Forelimb muscle (tissue), 1 donor: ENCODE measurements around the gene MYLK. TPM values are rescaled to one million over a fixed set of nuclear protein-coding genes. Genes with fewer than 3 reads are reported as not detected.
A peak's percentile ranks its signal among the peaks of the same experiment; 100 is the strongest.
"Not testable (repeated sequence)": the region's sequence is repeated elsewhere in the genome, so short reads cannot be mapped to it uniquely, and the experiment has no call there.

Source experiments
- DNase-seq: peaks from one replicate; pipeline ENCODE4 v3.0.0-alpha.2; 2013; ENCODE audit warnings: low read depth
- polyA plus RNA-seq: library from polyadenylated mRNA; unstranded; fragments of 120-200 nt; gene quantifications from one replicate; pipeline ENCODE4 v1.2.1, GENCODE V29; 2013; ENCODE audit not compliant: insufficient read length

Gene MYLK
- polyA plus RNA-seq, 1 donor, result 22.3 TPM

DNA sequence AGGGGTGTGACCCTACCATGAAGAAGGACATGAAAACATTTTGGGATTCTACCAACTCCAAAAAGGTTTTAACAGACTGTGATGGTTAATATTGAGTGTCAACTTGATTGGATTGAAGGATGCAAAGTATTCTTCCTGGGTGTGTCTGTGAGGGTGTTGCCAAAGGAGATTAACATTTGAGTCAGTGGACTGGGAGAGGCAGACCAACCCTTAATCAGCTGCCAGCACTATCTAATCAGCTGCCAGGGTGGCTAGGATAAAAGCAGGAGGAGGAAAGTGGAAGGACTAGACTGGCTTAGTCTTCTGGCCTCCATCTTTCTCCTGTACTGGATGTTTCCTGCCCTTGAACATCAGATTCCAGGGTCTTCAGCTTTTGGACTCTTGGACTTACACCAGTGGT is 283.3 kb downstream of the MYLK start:
- not testable (repeated sequence) for DNase-seq

DNA sequence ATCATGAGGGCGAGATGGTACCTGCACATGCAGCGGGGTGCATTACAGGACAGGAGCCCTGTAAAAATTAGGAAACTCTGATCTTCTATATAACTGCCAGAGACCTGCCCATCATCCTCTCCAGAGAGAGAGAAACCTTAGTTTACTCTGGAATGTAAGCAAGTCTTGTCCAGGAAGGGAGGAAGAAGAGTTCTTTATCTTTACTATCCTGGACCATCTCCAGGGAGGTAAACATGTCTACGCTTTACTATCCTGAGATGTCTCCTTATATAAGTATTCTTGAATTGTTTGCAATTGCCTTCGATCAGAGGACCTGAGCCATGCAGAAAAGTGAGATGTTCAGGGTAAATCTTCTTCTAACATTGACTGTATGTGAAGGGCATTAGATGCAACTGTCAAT is 286.6 kb downstream of the MYLK start:
- no peak for DNase-seq

DNA sequence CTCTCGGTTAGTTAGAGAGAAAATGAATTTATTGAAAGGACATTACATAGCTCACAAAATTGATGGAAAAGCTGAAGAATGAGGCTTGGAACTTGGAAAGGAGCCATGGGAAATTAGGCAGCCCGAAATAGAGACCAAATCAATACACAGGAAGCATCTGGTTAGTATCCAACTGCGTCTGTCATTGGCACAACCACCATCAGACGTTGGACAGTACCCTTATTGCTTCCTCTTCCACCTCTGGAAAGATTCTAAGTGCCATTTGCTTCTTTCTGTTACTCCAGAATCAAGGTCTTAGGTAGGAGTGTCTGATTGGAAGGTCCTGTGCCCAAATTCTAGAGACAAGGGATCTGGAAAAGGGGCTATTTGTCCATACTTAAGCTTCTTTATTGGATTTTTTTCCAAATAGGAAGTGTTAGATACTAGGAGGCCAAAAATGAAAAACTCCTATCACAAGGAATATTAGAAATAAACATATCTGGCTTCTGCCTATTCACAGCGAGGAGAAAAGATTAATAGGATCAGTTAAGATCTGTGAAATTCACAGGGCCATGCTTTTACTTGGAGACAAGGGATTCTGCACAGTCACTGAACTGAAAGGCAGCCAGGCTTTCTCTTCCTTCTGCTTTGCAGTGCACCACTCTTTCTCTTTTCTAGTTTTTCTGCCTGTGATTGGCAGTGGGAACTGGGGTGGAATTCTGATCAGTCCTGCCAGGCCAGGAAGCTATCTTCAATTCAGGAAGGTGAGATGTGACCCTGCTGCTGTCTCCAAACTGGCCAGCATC is 288.5 kb downstream of the MYLK start:
- no peak for DNase-seq

DNA sequence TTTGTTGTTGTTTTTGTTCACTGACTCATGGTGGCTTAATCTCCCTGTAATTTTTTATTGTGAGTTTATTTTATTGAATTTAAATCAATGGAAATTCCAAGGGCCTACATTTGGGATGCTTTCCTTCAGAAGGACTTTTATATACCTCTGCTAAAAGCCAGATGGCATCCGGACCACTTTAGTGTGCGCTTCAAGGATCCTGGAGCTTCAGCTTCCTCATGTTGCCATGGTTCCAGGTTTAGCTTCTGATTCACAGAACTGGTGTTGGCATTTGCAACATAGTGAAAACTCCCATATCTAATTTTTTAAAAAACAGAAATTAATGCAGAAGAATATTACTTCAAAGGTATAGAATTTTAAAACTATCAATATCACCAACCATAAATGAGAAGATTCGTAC is 290.8 kb downstream of the MYLK start:
- no peak for DNase-seq

DNA sequence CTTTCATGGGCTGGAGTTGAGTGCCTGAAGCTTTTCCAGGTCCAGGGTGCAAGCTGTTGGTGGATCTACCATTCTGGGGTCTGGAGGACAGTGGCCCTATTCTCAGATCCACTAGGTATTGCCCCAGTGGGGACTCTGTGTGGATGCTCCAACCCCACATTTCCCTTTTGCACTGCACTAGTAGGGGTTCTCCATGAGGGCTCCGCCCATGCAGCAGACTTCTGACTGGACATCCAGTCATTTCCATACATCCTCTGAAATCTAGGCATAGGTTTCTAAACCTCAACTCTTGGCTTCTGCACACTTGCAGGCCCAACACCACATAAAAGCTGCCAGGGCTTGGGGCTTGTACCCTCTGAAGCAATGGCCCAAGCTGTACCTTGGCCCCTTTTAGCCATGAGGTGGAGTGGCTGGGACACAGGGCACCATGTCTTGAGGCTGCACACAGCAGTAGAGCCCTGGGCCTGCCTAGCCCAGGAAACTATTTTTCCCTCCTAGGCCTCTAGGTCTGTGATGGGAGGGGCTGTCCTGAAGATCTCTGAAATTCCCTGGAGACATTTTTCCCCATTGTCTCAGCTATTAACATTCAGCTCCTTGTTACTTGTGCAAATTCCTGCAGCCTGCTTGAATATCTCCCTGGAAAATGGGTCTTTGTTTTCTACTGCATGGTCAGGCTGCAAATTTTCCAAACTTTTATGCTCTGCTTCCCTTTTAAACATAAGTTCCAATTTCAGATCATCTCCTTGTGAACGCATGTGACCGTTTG is 293.3 kb downstream of the MYLK start:
- DNase-seq, result no peak

DNA sequence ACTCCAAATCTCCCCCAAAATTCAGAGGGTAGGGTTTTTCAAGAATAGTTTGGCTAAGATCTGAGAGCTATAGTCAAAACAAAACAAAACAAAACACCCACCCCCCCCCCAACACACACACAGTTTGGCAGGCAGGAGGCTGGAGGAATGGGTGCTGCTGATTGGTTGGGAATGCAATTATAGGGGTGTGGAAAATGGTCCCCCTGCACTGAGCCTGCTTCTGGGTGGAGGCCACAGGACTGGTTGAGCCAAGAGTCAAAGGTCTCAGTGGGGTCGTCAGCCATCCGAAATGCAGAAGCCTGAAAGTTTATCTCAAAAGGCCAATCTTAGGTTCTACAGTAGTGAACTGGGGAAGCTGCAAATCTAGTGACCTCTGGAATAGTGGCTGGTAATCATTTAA is 296.7 kb downstream of the MYLK start:
- no peak for DNase-seq

DNA sequence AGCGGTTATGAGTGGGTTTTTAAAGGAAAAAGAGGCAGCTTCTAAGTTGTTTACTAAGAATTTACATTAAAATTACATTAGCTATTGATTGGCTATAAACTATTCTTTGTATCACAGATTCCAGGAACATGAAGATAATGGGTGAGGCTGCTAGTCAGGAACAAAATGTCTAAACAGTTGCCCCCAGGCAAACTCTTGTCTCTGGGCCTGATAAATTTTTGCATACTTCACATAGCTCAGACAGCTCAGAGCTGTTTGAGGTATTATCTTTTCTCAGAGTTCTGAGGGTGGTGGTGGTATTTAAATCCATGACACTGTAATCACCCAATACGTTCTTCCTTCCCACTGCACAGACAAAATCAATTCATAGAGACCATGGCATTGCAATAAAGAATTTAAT is 297.2 kb downstream of the MYLK start:
- DNase-seq, result no peak

DNA sequence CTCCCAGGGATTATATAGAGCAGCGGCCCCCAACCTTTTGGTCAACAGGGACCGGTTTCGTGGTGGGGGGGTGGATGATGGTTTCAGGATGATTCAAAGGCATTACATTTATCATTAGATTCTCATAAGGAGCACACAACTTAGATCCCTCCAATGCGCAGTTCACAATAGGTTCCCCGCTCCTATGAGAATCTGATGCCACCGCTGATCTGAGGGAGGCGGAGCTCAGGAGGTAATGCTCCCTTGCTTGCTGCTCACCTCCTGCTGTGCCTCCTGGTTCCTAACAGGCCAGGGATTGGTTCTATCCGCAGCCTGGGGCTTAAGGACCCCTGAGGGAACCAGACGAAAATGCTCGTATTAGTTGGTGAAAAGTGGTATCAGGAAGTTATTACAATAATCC is 298.0 kb downstream of the MYLK start:
- DNase-seq, result no peak

DNA sequence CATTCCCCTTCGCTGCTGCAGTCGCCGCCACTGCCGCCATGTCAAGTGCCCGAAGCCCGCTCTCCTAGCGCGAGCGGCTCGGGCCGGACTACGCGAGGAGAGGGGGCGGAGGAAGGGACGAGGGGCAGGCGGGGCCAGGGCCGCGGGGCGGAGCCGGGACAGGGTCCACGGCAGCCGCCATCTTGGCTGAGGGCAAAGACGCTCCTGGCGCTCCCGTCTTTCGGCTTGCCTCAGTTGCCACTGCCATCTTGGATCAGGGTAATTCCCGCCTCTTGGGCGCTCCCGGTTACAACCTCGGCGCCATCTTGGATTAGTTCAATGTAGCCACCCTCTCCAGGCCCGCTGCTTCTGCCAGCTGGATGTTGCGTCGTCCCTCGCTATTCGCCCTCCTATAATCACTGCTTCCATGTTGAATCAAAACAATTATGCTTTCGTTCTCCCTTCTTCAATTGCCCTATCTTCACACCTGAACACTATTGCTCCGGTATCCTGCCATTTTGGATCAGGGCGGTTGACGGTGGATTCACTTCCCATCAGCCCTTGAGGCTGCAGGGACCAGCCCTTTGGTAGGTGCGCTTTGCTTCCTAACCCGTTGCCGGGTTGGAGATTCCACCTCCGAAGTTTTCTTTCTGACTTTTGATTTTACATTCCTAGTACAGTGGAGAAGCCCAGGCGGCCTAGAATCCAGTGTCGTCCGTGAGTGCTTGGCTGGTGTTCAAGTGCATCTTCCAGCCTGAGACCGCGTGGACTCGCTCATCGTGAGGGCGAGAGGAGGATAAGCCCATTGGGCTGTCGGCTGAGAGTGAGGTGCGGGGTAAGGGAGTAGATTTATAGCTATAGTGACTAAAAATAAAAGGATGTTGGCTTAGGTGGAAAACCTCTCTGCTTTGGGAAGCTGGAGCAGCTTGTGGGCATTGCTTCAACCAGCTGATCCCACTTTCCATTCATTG is 298.9 kb downstream of the MYLK start, which contains the start of gene HACD2:
HACD2 (minus strand) TSS at position 66 of the 950 bp plus-strand sequence; CDS start at position 40, 26 bp downstream.
- peak; percentile 95 for DNase-seq

DNA sequence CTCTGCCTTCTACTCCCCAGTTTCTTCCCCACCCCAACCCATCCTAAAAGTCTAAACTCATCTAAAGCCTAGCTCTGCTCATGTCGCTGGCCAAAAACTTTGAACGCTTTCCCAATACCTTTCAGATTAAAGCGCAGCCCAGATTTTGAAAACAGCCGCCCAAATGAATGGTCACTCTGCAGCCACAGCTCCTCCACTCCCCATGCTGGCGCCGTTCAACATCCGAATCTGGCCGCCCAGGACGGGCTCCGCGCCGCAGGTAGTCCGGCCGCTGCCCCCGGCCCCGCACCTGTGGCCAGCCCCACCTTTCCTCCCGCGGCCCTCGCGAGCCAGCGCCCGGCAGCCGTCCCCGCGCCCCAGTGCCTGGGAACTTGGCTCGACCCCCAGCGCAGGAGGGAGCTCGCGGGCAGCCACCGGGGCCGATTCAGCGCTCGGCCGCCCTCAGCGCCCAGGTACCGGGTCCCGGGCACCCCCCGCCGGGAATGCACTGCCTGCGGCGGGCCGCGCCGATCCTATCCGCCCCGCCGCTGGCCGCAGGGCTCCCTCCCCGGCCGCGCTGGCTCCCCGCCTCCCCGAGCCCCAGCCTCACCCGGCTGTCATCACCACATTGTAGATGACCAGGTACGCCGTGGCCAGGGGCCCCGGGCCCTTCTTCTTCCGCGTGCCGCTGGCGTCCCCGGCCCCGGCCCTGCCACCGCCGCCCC is 299.7 kb downstream of the MYLK start:
- no peak for DNase-seq

DNA sequence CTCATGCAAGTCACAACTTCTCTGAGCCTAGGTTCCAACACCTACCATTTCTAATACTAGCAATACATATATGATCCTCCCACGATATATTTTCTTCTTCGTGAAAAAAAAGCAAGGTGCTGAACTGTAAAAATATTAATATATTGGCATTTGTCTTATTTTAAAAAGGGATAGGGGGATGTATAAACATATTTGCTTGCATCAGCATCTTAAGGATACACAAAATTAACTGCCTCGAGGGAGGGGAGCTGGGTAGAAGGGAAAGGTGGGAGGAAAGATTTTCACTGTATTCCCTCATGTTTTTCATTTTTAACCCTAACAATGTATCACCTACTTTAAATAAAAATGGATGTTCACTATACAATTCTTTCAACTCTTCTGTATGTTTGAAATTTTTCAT is 300.6 kb downstream of the MYLK start:
- DNase-seq, result no peak

DNA sequence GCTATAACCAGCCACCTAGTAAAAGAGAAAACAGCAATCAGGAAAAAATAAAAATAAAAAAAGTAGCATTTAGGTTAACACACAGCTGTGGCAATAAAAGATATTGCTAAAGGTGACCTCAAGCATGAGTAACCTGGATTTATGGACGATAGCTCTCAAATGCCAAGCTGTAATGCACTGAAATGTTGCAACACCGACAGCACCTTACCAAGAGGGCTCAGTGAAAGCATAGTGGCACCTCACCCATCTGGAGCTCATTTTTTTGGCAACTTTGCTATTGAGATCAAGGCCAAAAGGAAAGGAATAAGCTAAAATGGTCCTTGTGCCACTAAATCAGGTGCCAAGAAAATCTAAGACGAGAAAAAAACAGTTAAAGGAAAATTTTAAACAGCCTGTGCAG is 301.8 kb downstream of the MYLK start:
- no peak for DNase-seq

DNA sequence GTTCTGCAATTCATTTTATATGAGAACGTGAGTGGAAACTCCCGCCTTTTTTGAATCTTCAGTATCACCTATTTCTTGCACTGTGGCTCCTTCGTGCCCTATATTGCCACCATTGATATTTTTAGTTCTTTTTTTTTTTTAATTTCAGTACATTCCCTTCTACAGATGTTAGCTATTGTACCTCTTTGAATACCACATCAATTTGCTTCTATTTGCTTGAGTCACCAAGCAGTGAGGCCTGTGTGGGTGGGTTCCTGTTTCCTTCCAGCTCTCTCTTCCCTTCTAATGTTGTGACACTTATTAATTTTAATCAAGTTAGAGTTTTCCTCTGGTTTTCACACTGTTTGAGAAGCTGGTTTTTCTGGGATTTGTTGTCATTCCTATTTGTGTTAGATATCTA is 308.0 kb downstream of the MYLK start:
- no peak for DNase-seq

DNA sequence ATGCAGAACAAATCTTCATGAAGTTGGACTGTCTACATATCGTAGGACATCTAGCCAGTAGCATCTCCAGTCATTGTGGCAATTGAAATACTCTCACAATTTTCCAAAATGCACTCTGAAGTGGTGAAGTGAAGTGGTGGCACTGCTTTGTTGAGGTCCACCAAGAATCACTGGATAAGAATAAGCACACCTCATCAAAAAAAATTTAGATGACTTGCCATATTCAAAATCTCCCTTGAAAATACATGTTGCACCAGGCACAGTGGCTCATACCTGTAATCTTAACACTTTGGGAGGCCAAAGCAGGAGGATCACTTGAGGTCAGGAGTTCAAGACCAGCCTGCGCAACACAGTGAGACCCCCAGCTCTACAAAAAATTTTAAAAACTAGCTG is 312.2 kb downstream of the MYLK start:
- DNase-seq, result no peak

DNA sequence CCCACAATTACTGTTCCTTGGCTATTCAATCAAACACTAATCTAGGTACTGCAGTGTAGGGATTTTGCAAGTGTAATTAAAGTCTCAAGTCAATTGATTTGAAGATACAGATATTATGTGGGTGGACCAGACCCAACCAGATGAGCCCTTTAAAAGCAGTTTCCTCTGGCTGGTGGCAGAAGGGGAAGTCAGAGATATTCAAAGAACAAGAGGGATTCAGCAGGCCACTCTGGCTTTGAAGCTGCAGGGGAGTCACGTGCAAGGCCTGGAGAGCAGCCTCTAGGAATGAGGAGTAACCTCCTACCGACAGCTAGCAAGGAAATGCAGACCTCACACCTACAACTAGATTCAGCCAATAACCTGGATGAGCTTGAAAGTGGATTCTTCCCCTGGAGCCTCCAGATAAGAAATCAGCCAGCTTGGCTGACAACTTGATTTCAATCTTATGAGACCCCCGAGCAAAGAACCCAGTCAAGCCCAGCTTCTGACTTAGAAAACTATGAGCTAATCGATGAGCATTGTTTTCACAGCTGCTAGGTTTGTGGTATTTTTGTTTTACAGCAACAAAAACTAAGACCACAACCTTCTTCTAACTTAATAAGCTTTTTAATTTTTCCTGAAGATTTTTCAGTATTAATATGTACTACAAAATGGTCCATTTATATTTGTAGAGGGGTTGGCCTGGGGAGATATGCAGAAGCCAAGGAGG is 312.7 kb downstream of the MYLK start:
- no peak for DNase-seq

DNA sequence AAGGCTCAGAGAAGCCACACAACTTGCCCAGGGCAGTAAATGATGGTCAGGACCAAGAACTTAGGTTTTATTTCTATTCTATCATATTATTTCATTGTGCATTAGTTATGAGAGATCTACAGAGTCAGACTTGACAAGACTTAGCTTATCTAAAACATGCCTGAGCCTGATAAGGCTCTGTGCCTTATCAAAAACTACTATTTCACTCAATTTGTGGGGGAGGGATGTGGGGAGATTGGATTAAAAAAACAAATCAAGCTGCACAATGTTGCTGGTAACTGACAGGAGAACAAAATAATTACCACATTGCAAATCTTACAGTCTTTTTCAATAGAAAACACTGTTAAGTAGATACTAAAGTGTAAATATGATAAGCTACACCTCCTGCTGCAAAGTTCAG is 315.3 kb downstream of the MYLK start:
- DNase-seq, result no peak

DNA sequence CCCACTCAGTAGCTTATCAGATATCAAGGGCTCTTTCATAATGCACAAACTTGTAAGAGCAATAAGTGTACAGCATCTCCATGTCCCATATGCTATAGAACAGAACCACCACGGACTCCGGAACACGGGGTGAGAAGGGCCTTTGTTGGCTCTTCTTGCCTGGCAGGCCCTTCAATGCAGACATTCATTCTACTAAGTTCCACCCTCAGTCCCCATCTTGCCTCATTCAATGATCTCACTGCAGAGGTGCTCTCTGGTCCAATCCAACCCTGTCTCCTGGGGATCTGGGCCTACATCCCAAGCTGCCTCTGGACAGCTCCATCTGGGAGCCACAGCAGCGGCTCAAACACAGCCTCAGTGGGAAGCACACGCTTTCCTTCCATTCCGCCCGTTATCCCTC is 316.1 kb downstream of the MYLK start:
- no peak for DNase-seq

DNA sequence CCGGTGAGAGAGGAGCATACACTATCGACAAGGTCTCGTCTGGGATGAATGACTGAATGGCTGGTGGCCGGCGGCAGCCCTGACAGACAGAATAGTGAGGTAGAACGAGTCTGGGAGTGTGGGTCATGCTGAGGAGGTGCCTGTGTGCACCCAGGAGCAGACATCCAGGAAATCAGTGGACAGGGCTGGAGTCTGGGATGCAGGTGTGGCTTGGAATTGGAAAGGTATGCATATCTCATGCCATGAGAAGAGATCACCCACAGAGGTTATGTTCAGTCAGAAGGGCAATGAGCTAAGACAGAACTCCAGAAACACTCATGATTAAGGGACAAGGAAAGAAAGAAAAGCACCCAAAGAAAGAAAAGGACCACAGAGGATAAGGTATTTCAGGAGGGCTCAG is 320.1 kb downstream of the MYLK start:
- DNase-seq, result no peak

DNA sequence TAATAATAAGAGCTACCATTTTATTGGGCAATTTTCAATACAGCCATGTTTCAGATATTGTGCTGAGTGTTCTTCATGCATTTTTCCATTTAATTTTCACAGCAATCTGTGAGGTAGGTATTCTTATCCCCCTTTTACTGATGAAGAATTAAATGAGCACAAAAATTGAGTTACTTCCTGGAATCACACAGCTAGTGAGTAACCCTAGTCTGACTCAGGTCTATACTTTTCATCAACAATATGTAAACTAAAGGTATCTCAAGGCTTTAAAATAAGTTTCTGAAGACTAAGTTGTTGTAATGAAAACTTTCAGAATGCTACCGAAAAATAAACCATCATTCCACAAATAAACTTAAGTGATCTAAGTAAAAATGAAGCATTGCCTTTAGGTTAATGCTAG is 321.6 kb downstream of the MYLK start:
- DNase-seq, result no peak

DNA sequence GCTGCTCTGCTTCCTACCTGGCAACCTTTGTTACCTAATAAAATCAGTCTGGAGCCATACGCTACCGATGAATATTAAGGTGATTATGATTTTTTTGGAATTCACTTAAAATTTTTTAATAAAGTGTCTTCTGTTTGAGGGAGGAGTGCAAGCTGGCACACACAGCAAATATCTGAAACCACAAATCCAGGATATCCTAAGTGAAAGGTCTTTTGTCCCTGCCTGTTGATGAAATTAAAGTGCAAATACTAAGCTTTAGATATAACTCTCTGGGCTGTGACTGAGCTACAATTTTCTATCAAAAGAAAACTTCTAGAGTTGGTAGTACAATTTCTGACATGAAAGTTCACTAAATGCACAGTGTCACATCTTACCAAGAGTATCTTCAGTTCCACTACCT is 322.9 kb downstream of the MYLK start:
- no peak for DNase-seq
